ENCODE measurements around the gene PFN2.
"Not testable (repeated sequence)": the region's sequence is repeated elsewhere in the genome, so short reads cannot be mapped to it uniquely, and the experiment has no call there.

Gene PFN2

GRCh38 chr3:149954812-149955211 lies 15.9 kb downstream of the PFN2 start:
- TF ChIP-seq EZH2phosphoT487 (IDR thresholded peaks at IDR 0.05; ENCODE audit: borderline replicate concordance, low read length) (no peak), CTCF (IDR thresholded peaks at IDR 0.05; ENCODE audit: low read depth, low read length, poor library complexity, severe bottlenecking) (no peak)
- Histone ChIP-seq H3K9me3 (ENCODE audit: control insufficient read depth, insufficient read depth, low read length) (no peaks in the 10 kb centered on the region), H3K27ac (ENCODE audit: low read depth, low read length) (no peak overlapping the region), H3K4me2 (ENCODE audit: low read length) (no peak overlapping the region), H4K20me1 (ENCODE audit: control insufficient read depth, insufficient read depth, low read depth, low read length) (no peaks in the 10 kb centered on the region), H3K4me3 (ENCODE audit: low read length) (no peak overlapping the region), H3F3A (ENCODE audit: control insufficient read depth, insufficient read depth) (no peaks in the 10 kb centered on the region), H3K4me1 (ENCODE audit: control insufficient read depth, low read length) (peaks cover 18% of the 10 kb centered on the region), H3K79me2 (ENCODE audit: control insufficient read depth, low read length) (no peaks in the 10 kb centered on the region), H3K36me3 (ENCODE audit: control insufficient read depth, low read length) (0 out of 2 replicates have a peak, but pooled peaks cover 4% of the 10 kb centered on the region), H3K27me3 (ENCODE audit: control insufficient read depth, low read length) (no peaks in the 10 kb centered on the region), H3K9me2 (replicated peaks; ENCODE audit: control insufficient read depth, low read length) (no peaks in the 10 kb centered on the region)

- no peaks in the 10 kb centered on the region for H3K79me2 ChIP-seq (ENCODE audit: control insufficient read depth, low read length)
- no peaks in the 10 kb centered on the region for H3F3A ChIP-seq (ENCODE audit: control insufficient read depth, insufficient read depth)
- no peaks in the 10 kb centered on the region; the same call in 1 of the 2 replicates for H4K20me1 ChIP-seq (ENCODE audit: control insufficient read depth, insufficient read depth, low read depth, low read length)
- H3K4me3 ChIP-seq (ENCODE audit: low read length) = no peak overlapping the region
- H3K9me2 ChIP-seq (replicated peaks; ENCODE audit: control insufficient read depth, low read length) = no peaks in the 10 kb centered on the region
- peaks cover 3% of the 10 kb centered on the region for H3K4me1 ChIP-seq (ENCODE audit: control insufficient read depth, low read length)
- H3K27me3 ChIP-seq (ENCODE audit: control insufficient read depth, low read length) = no peaks in the 10 kb centered on the region
- TF ChIP-seq EZH2phosphoT487 (IDR thresholded peaks at IDR 0.05; ENCODE audit: borderline replicate concordance, low read length) = no peak
- no peak for TF ChIP-seq CTCF (IDR thresholded peaks at IDR 0.05; ENCODE audit: low read depth, low read length, poor library complexity, severe bottlenecking)
- no peak overlapping the region for H3K27ac ChIP-seq (ENCODE audit: low read depth, low read length)
- no peak overlapping the region for H3K4me2 ChIP-seq (ENCODE audit: low read length)
- H3K36me3 ChIP-seq (ENCODE audit: control insufficient read depth, low read length) = 0 out of 2 replicates have a peak, but pooled peaks cover 4% of the 10 kb centered on the region
- no peaks in the 10 kb centered on the region for H3K9me3 ChIP-seq (ENCODE audit: control insufficient read depth, insufficient read depth, low read length)
Measured at GRCh38 chr3:149949181-149949580, 21.5 kb downstream of the PFN2 start.

- Histone ChIP-seq H3K4me3 (ENCODE audit: low read length) (no peak overlapping the region), H4K20me1 (ENCODE audit: control insufficient read depth, insufficient read depth, low read depth, low read length) (no peaks in the 10 kb centered on the region; the same call in 1 of the 2 replicates), H3K79me2 (ENCODE audit: control insufficient read depth, low read length) (no peaks in the 10 kb centered on the region), H3F3A (ENCODE audit: control insufficient read depth, insufficient read depth) (no peaks in the 10 kb centered on the region), H3K9me3 (ENCODE audit: control insufficient read depth, insufficient read depth, low read length) (peaks cover 3% of the 10 kb centered on the region; the same call in 1 of the 2 replicates), H3K27ac (ENCODE audit: low read depth, low read length) (no peak overlapping the region), H3K27me3 (ENCODE audit: control insufficient read depth, low read length) (no peaks in the 10 kb centered on the region), H3K4me2 (ENCODE audit: low read length) (no peak overlapping the region), H3K4me1 (ENCODE audit: control insufficient read depth, low read length) (no peaks in the 10 kb centered on the region), H3K36me3 (ENCODE audit: control insufficient read depth, low read length) (peaks cover 7% of the 10 kb centered on the region; the same call in 1 of the 2 replicates), H3K9me2 (replicated peaks; ENCODE audit: control insufficient read depth, low read length) (no peaks in the 10 kb centered on the region)
- TF ChIP-seq EZH2phosphoT487 (IDR thresholded peaks at IDR 0.05; ENCODE audit: borderline replicate concordance, low read length) (no peak), CTCF (IDR thresholded peaks at IDR 0.05; ENCODE audit: low read depth, low read length, poor library complexity, severe bottlenecking) (no peak)
Measured at GRCh38 chr3:149947231-149947630, 23.5 kb downstream of the PFN2 start.

GRCh38 chr3:149943966-149944365 lies 26.7 kb downstream of the PFN2 start:
- not testable (repeated sequence) for H3K9me3 ChIP-seq (ENCODE audit: control insufficient read depth, insufficient read depth, low read length); H3K9me2 ChIP-seq (replicated peaks; ENCODE audit: control insufficient read depth, low read length); H3K36me3 ChIP-seq (ENCODE audit: control insufficient read depth, low read length); H3K4me1 ChIP-seq (ENCODE audit: control insufficient read depth, low read length); H3K79me2 ChIP-seq (ENCODE audit: control insufficient read depth, low read length); H3K4me2 ChIP-seq (ENCODE audit: low read length); H3K27ac ChIP-seq (ENCODE audit: low read depth, low read length); H3K4me3 ChIP-seq (ENCODE audit: low read length); H3K27me3 ChIP-seq (ENCODE audit: control insufficient read depth, low read length); H4K20me1 ChIP-seq (ENCODE audit: control insufficient read depth, insufficient read depth, low read depth, low read length); H3F3A ChIP-seq (ENCODE audit: control insufficient read depth, insufficient read depth)

Data from DOHH2 (cell line).